IMR-90 (cell line): ENCODE measurements around the gene NEK5. TPM values are rescaled to one million over a fixed set of nuclear protein-coding genes. Genes with fewer than 3 reads are reported as not detected.

Experiments
- ATAC-seq: fragments of 200-7000 bp; cut with Tn5 transposase; 2 replicates; pipeline ENCODE4 v1.9.1; 2020; ENCODE audit warnings: low read depth, mild to moderate bottlenecking, moderate library complexity
- BruUV-seq: library from RNA; stranded (reverse); fragments of 400-500 nt; replicated peaks from 2 replicates; lab custom pipeline; 2021; lab: Mats Ljungman, UMichigan
- CTCF ChIA-PET: fragments of 300-600 bp; formaldehyde crosslinking; extraction: SDS; loops from one replicate; lab custom pipeline; 2021; ENCODE audit warnings: antibody characterized with exemption; lab: Yijun Ruan, JAX
- POLR2A ChIA-PET: fragments of 300-600 bp; sonication (Branson Sonifier 250); formaldehyde crosslinking; loops from one replicate; lab custom pipeline; 2022; ENCODE audit warnings: antibody characterized with exemption; ENCODE audit not compliant: unreplicated experiment; lab: Charles Lee
- DNase-seq: peaks from one replicate; pipeline ENCODE4 v3.0.0; 2013
- H2AFZ ChIP-seq: replicated peaks from 2 replicates; pipeline ENCODE3; 2013; ENCODE audit warnings: low read length, mild to moderate bottlenecking; ENCODE audit not compliant: poor library complexity
- H2AK5ac ChIP-seq: 2 replicates; pipeline ENCODE4 v1.6.1; 2013; ENCODE audit warnings: low read depth, low read length, inconsistent platforms
- H2AK9ac ChIP-seq: replicated peaks from 2 replicates; pipeline ENCODE3; 2013; ENCODE audit warnings: mild to moderate bottlenecking, low read depth, low read length, moderate library complexity; ENCODE audit not compliant: poor library complexity
- H2BK120ac ChIP-seq: 2 replicates; pipeline ENCODE4 v1.6.1; 2013; ENCODE audit warnings: low read depth, low read length, inconsistent platforms
- H2BK15ac ChIP-seq: 3 replicates; pipeline ENCODE4 v1.6.1; 2013; ENCODE audit warnings: low read depth, low read length, inconsistent platforms
- H2BK20ac ChIP-seq: 2 replicates; pipeline ENCODE4 v1.6.1; 2013; ENCODE audit warnings: low read depth, mild to moderate bottlenecking, inconsistent platforms, low read length, moderate library complexity
- H2BK5ac ChIP-seq: 2 replicates; pipeline ENCODE4 v1.6.1; 2013; ENCODE audit warnings: mild to moderate bottlenecking, low read depth, low read length, inconsistent platforms; ENCODE audit not compliant: poor library complexity, severe bottlenecking
- H3K14ac ChIP-seq: replicated peaks from 2 replicates; pipeline ENCODE4 v1.6.1; 2013; ENCODE audit warnings: low read depth, low read length, inconsistent platforms
- H3K18ac ChIP-seq: 2 replicates; pipeline ENCODE4 v1.6.1; 2013; ENCODE audit warnings: low read depth, low read length, control low read depth
- H3K23ac ChIP-seq: 2 replicates; pipeline ENCODE4 v1.6.1; 2013; ENCODE audit warnings: low read depth, low read length, inconsistent platforms
- H3K27ac ChIP-seq: 2 replicates; pipeline ENCODE4 v1.5.1; 2013; ENCODE audit warnings: mild to moderate bottlenecking, control low read depth, low read length; ENCODE audit not compliant: insufficient read depth
- H3K27me3 ChIP-seq: 2 replicates; pipeline ENCODE4 v1.6.1; 2013; ENCODE audit warnings: low read length; ENCODE audit not compliant: control insufficient read depth, insufficient read depth
- H3K36me3 ChIP-seq: 2 replicates; pipeline ENCODE4 v1.6.1; 2013; ENCODE audit warnings: low read length, mixed read lengths; ENCODE audit not compliant: control insufficient read depth, insufficient read depth
- H3K4ac ChIP-seq: 2 replicates; pipeline ENCODE4 v1.6.1; 2013; ENCODE audit warnings: low read depth, low read length, inconsistent platforms
- H3K4me1 ChIP-seq: 2 replicates; pipeline ENCODE4 v1.6.1; 2013; ENCODE audit warnings: low read length, mixed read lengths; ENCODE audit not compliant: control insufficient read depth, insufficient read depth
- H3K4me2 ChIP-seq: 2 replicates; pipeline ENCODE4 v1.6.1; 2013; ENCODE audit warnings: low read depth, mild to moderate bottlenecking, control low read depth, low read length, moderate library complexity
- H3K4me3 ChIP-seq: 2 replicates; pipeline ENCODE4 v1.5.1; 2013; ENCODE audit warnings: low read depth, mild to moderate bottlenecking, control low read depth, low read length, moderate library complexity; ENCODE audit not compliant: insufficient read depth
- H3K56ac ChIP-seq: 2 replicates; pipeline ENCODE4 v1.6.1; 2013; ENCODE audit warnings: low read length, inconsistent platforms; ENCODE audit not compliant: insufficient read depth; ENCODE audit errors: extremely low read depth
- H3K79me1 ChIP-seq, 2 experiments: 2 replicates each; pipeline ENCODE4 v1.6.1; 2013; ENCODE audit warnings: low read length in 2 of 2, inconsistent platforms in 1 of 2, low read depth in 1 of 2
- H3K9ac ChIP-seq: 2 replicates; pipeline ENCODE4 v1.6.1; 2013; ENCODE audit warnings: low read depth, low read length, control low read depth
- H3K9me1 ChIP-seq: 2 replicates; pipeline ENCODE4 v1.6.1; 2013; ENCODE audit warnings: low read length, inconsistent platforms; ENCODE audit not compliant: insufficient read depth
- H3K9me3 ChIP-seq: 2 replicates; pipeline ENCODE4 v1.6.1; 2013; ENCODE audit warnings: low read length; ENCODE audit not compliant: control insufficient read depth, insufficient read depth
- H4K20me1 ChIP-seq: 2 replicates; pipeline ENCODE4 v1.6.1; 2013; ENCODE audit warnings: low read length, inconsistent platforms; ENCODE audit not compliant: insufficient read depth
- H4K5ac ChIP-seq: 2 replicates; pipeline ENCODE4 v1.6.1; 2013; ENCODE audit warnings: mild to moderate bottlenecking, low read depth, low read length, control low read depth
- H4K8ac ChIP-seq, 2 experiments: 2 replicates each; pipeline ENCODE4 v1.6.1; 2013; ENCODE audit warnings: low read depth in 2 of 2, low read length in 2 of 2, control low read depth in 1 of 2, inconsistent platforms in 1 of 2
- H4K91ac ChIP-seq: 2 replicates; pipeline ENCODE4 v1.6.1; 2013; ENCODE audit warnings: low read depth, low read length, inconsistent platforms; ENCODE audit not compliant: insufficient read depth
- CHD1 ChIP-seq: IDR thresholded peaks from 2 replicates; pipeline ENCODE4 v1.6.1; 2012; ENCODE audit warnings: low read depth, low read length, improper control_type of control experiment
- RCOR1 ChIP-seq: IDR thresholded peaks from 2 replicates; pipeline ENCODE4 v1.6.1; 2012; ENCODE audit warnings: mild to moderate bottlenecking, low read length, improper control_type of control experiment; ENCODE audit not compliant: insufficient replicate concordance
- WGBS, 2 experiments: methylation state at CpG; one replicate each; pipeline versions ENCODE4 v1.1.5 to v1.1.7; 2013; ENCODE audit warnings: missing lambda C conversion rate in 2 of 2; ENCODE audit not compliant: insufficient read length in 1 of 2; ENCODE audit errors: extremely low coverage in 2 of 2; 5-methylcytosine and 5-hydroxymethylcytosine counted together
- dilution Hi-C: fragments of 300-500 bp; cut with HindIII; formaldehyde crosslinking; loops from one replicate; pipeline ENCODE4 v1.14.3; 2018; ENCODE audit warnings: low sequenced_read_pairs; ENCODE audit not compliant: unreplicated experiment
- in situ Hi-C: fragments of 300-500 bp; cut with MboI; formaldehyde crosslinking; loops from 3 replicates; pipeline ENCODE4 v1.14.3; 2019; ENCODE audit warnings: low sequenced_read_pairs, inconsistent platforms, mixed read lengths
- intact Hi-C: fragments of 100-400 bp; cut with micrococcal nuclease; formaldehyde crosslinking; loops from 2 replicates; pipeline ENCODE4 v1.10.0; 2022
- polyA plus RNA-seq, 3 experiments: library from polyadenylated mRNA; depleted of rRNA; stranded (reverse); fragments of >200 nt; gene quantifications; 2 replicates each; pipeline ENCODE4 v1.2.3, GENCODE V29; 2012; ENCODE audit warnings: low replicate concordance in 1 of 3
- total RNA-seq: library from RNA; depleted of rRNA; stranded (reverse); fragments of >200 nt; gene quantifications from 2 replicates; pipeline ENCODE4 v1.2.3, GENCODE V29; 2012
- TF ChIP-seq, protein P1 (sequence below): fragments of 150-350 bp; IDR thresholded peaks from 2 replicates; pipeline ENCODE4 v1.6.1; 2017; ENCODE audit warnings: mild to moderate bottlenecking, antibody characterized with exemption, low read length, low read depth

Gene NEK5
- total and polyA plus RNA-seq, 2 of the 4 experiments (the other 2 are of a cell fraction): not detected

DNA sequence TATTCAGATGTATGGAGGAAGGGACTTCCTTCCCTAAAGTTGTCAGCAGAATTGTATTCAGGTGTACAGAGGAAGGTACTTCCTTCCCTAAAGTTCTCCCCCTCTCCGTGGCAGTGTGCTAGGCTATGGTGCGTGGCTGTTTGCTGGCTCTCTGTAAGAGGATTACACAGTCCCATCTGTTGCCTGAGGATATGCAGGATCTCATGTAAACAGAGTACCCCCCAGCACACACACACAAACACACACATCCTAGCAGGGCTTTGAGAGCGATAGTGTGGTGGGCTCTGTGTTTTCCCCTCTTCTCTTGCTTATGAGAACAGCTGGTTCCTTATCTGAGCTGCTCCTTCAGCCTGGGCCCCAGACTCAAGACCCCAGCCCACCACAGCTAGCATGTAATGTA lies 10.3 kb downstream of the NEK5 start:
- no TSS peak for BruUV-seq
- no peak overlapping the region for H3K18ac ChIP-seq
- no peaks in the 10 kb centered on the region for H3K79me1 ChIP-seq
- no peak overlapping the region for H3K4me3 ChIP-seq
- no peak overlapping the region for H4K91ac ChIP-seq
- no peak overlapping the region for H2AFZ ChIP-seq
- H3K27ac ChIP-seq: no peak overlapping the region
- no peak overlapping the region for H2AK5ac ChIP-seq
- no peak overlapping the region for H2BK20ac ChIP-seq
- ChIA-PET CTCF (interaction anchor here (1.3 kb wide), 1 partner anchor 9 kb away, joined by 6 read pairs; no protein-coding TSS in a partner anchor), POLR2A (no interaction called here)
- no peaks in the 10 kb centered on the region for H3K4me1 ChIP-seq
- H3K56ac ChIP-seq: no peak overlapping the region
- H3K4me2 ChIP-seq: no peak overlapping the region
- no peak overlapping the region for H4K5ac ChIP-seq
- TF ChIP-seq RCOR1 (no peak), CHD1 (no peak)
- TF ChIP-seq, protein P1, sequence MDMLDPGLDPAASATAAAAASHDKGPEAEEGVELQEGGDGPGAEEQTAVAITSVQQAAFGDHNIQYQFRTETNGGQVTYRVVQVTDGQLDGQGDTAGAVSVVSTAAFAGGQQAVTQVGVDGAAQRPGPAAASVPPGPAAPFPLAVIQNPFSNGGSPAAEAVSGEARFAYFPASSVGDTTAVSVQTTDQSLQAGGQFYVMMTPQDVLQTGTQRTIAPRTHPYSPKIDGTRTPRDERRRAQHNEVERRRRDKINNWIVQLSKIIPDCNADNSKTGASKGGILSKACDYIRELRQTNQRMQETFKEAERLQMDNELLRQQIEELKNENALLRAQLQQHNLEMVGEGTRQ: no peak
- H2BK15ac ChIP-seq: no peak overlapping the region
- H2AK9ac ChIP-seq: no peak overlapping the region
- no CpG with 5 or more reads among the region's 3 CpGs for WGBS, 2 experiments
- no peak overlapping the region for H4K8ac ChIP-seq
- dilution Hi-C loops (no loop called here), intact Hi-C loops (no loop called here), in situ Hi-C loops (loop anchor here (25.0 kb wide), 1 partner anchor 981 kb away; no protein-coding TSS in a partner anchor)
- H3K9me1 ChIP-seq: no peaks in the 10 kb centered on the region
- no peak overlapping the region for H2BK120ac ChIP-seq
- ATAC-seq (no peak), DNase-seq (no peak)
- H3K4ac ChIP-seq: no peak overlapping the region
- no peak overlapping the region for H3K23ac ChIP-seq
- no peak overlapping the region for H3K14ac ChIP-seq
- no peak overlapping the region for H3K9ac ChIP-seq
- no peak overlapping the region for H2BK5ac ChIP-seq
- H3K27me3 ChIP-seq: peaks cover 13% of the 10 kb centered on the region
- H3K9me3 ChIP-seq: no peaks in the 10 kb centered on the region
- H3K36me3 ChIP-seq: no peaks in the 10 kb centered on the region
- no peaks in the 10 kb centered on the region for H4K20me1 ChIP-seq
